ENCODE data around the gene TMEM19. TPM values are rescaled to one million over a fixed set of nuclear protein-coding genes. Genes with fewer than 3 reads are reported as not detected.
"Not testable (repeated sequence)": the region's sequence is repeated elsewhere in the genome, so short reads cannot be mapped to it uniquely, and the experiment has no call there.

The TMEM19 gene
- total RNA-seq, 1 donor from 2014 or later = 11.0 TPM

DNA sequence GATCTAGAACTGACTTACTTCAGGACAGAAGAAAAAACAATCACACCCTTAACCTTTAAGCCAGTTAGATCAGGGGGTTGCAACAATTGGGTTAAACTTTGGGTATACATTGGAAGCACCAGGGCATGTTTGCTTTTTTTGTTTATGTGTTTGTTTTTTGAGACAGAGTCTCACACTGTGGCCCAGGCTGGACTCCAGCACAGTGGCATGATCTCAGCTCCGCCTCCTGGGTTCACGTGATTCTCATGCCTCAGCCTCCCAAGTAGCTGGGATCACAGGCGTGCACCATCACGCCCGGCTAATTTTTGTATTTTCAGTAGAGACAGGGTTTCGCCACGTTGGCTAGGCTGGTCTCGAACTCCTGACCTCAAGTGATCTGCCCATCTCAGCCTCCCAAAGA lies 16.3 kb downstream of the TMEM19 start:
- intact Hi-C loops (cut with micrococcal nuclease); H3K9me3 Mint-ChIP-seq; DNase-seq (ENCODE audit: low spot score); H3K27ac Mint-ChIP-seq; H3K4me3 Mint-ChIP-seq (ENCODE audit: low read depth); H3K4me1 Mint-ChIP-seq (ENCODE audit: low read depth); H3K27me3 Mint-ChIP-seq (ENCODE audit: low read depth): not testable (repeated sequence)
- peaks cover 31% of the 10 kb centered on the region for H3K36me3 Mint-ChIP-seq (ENCODE audit: low read depth)

DNA sequence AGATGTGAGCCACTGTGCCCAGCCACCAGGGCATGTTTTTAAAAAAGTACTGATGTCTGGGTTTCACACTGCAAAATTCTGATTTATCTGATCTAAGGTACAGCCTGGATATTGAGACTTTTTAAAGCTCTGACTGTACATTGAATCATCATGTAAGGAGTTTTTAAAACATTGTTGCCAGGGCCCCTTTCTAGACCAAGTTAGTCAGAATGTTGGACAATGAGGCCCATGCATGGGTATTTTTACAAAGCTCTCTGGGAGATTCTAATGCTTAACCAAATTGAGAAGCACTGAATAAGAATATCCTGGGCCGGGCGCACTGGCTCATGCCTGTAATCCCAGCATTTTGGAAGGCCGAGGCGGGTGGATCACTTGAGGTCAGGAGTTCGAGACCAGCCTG lies 16.7 kb downstream of the TMEM19 start:
- intact Hi-C loops (cut with micrococcal nuclease) = no loop called here
- H3K4me1 Mint-ChIP-seq (ENCODE audit: low read depth) = peaks cover 1% of the 10 kb centered on the region
- no peaks in the 10 kb centered on the region for H3K9me3 Mint-ChIP-seq
- no peak for DNase-seq (ENCODE audit: low spot score)
- no peak overlapping the region for H3K27ac Mint-ChIP-seq
- H3K4me3 Mint-ChIP-seq (ENCODE audit: low read depth) = no peak overlapping the region
- peaks cover 27% of the 10 kb centered on the region for H3K36me3 Mint-ChIP-seq (ENCODE audit: low read depth)
- H3K27me3 Mint-ChIP-seq (ENCODE audit: low read depth) = no peaks in the 10 kb centered on the region

DNA sequence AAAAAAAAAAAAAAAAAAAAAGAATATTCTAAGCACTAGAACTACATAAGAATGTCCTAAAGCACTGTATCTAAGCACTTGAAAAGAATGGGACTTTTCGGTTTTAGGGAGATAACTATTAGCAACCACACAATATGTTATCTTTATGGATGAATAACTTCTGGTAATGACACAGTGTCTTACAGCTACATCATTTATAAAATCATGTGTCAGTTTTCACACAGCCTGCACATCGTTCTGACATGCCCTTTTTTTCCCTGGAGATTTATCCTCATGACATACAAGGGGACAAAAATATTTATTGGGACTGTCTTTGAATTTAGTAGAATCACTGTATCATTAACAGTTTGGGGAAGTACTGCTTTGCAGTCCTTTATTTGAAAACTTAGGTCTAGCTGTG lies 17.3 kb downstream of the TMEM19 start:
- Mint-ChIP-seq H3K9me3 (no peaks in the 10 kb centered on the region), H3K4me3 (ENCODE audit: low read depth) (no peak overlapping the region), H3K27ac (no peak overlapping the region), H3K27me3 (ENCODE audit: low read depth) (no peaks in the 10 kb centered on the region), H3K36me3 (ENCODE audit: low read depth) (peaks cover 21% of the 10 kb centered on the region), H3K4me1 (ENCODE audit: low read depth) (peaks cover 5% of the 10 kb centered on the region)
- DNase-seq (ENCODE audit: low spot score) = no peak
- intact Hi-C loops (cut with micrococcal nuclease) = no loop called here

DNA sequence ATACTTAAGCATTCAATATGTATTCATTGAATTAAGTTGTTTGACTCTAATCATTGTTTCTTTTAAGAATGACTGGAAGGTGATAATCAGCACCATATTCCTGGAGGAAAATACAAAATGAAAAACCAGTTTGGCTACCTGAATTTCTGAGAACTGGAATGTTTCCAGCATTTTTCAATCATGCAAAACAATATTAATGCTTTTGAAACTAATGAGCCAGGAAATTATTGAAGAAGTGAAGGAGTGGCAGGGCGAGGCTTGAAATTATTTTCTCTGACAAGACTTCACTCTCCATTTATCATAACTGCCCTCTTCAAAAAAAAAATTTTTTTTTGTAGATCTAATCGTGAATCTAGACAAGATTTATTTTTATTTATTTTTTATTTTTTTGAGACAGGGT lies 19.0 kb downstream of the TMEM19 start:
- no peaks in the 10 kb centered on the region for H3K27me3 Mint-ChIP-seq (ENCODE audit: low read depth)
- H3K36me3 Mint-ChIP-seq (ENCODE audit: low read depth) = peaks cover 5% of the 10 kb centered on the region
- no peaks in the 10 kb centered on the region for H3K9me3 Mint-ChIP-seq
- intact Hi-C loops (cut with micrococcal nuclease) = no loop called here
- H3K4me1 Mint-ChIP-seq (ENCODE audit: low read depth) = peaks cover 7% of the 10 kb centered on the region
- H3K27ac Mint-ChIP-seq = no peak overlapping the region
- H3K4me3 Mint-ChIP-seq (ENCODE audit: low read depth) = no peak overlapping the region
- no peak for DNase-seq (ENCODE audit: low spot score)

DNA sequence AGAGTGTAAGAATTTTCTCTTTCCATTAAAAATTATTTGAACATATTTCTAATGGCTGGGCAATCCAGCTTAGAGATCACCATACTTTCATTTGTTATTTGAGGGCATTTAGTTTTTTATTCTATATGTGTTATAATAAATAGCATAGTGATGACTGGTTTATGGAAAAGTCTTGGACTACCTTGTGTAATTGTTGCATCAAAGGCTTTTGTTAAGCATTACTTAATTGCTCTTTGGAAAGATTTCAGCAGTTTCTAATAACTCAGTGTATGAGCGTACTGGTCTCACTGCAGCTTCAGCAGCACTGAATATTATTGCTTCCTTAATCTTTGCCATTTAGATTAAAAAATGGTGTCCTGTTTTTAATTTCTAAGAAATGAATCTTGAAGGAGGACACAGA lies 22.8 kb downstream of the TMEM19 start:
- no peak for DNase-seq (ENCODE audit: low spot score)
- Mint-ChIP-seq H3K9me3 (peaks cover 20% of the 10 kb centered on the region), H3K27me3 (ENCODE audit: low read depth) (peaks cover 11% of the 10 kb centered on the region), H3K4me3 (ENCODE audit: low read depth) (no peak overlapping the region), H3K36me3 (ENCODE audit: low read depth) (no peaks in the 10 kb centered on the region), H3K27ac (no peak overlapping the region), H3K4me1 (ENCODE audit: low read depth) (peaks cover 6% of the 10 kb centered on the region)
- intact Hi-C loops (cut with micrococcal nuclease) = no loop called here

DNA sequence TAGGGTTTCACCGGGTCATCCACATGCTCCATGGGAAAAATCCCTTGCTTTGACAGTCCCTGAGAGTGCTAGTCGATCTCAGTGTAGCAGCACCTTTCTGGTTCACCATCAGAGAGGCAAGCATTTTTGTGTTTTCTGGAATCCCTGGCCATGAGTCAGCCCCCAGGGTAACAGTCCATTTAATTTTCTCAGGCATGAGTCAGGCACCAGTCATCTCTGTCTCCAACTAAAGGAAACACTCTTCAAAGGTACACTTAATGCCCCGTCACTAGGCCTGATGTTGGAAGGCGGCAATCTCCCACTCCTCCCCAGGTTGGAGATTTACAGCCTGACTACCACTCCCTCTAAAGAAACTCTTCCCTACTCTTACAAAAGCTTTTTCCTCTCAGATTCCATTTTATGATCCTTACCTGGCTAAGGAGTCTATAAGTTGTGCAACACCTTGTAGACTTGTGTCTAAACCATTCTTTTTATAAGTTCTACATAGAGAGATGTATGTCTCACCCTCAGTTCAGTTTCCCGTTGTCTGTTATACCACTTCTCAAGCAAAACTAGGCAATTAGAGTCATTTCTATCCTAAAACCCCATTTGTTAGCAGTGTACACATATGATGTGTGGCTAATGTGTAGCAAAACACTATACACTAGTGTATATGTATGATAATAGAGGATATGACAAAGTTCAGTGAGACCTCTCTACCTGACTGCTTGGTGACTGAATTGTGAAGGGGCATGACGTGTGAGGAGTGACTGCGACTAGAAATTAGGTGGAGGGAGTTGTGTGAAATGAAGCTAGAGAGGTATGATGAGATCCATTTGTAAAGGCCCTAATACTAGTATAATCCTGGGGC lies 24.6 kb downstream of the TMEM19 start:
- no peak for DNase-seq (ENCODE audit: low spot score)
- intact Hi-C loops (cut with micrococcal nuclease) = no loop called here
- Mint-ChIP-seq H3K27me3 (ENCODE audit: low read depth) (peaks cover 11% of the 10 kb centered on the region), H3K27ac (no peak overlapping the region), H3K36me3 (ENCODE audit: low read depth) (no peaks in the 10 kb centered on the region), H3K9me3 (peaks cover 24% of the 10 kb centered on the region), H3K4me1 (ENCODE audit: low read depth) (peaks cover 6% of the 10 kb centered on the region), H3K4me3 (ENCODE audit: low read depth) (no peak overlapping the region)

DNA sequence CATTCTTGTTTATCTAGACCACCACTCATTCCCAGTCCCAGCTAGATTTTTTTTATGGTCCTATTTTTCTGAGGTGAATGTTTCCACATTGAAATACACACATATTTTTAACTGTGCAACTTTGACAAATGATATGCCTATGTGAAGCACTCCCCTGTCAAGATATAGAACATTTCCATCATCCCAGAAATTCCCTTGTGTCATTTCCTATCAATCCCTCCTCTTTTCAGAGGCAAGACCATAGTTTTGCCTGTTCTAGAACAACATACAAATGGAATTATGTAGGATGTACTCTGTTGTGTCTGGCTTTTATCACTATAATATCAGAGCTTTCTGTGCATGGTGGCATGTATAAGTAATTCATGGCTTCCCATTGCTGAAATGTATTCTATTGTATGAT lies 32.7 kb downstream of the TMEM19 start:
- Mint-ChIP-seq H3K9me3 (peaks cover 8% of the 10 kb centered on the region), H3K27me3 (ENCODE audit: low read depth) (peaks cover 11% of the 10 kb centered on the region), H3K36me3 (ENCODE audit: low read depth) (no peaks in the 10 kb centered on the region), H3K4me3 (ENCODE audit: low read depth) (no peak overlapping the region), H3K27ac (no peak overlapping the region), H3K4me1 (ENCODE audit: low read depth) (no peaks in the 10 kb centered on the region)
- no peak for DNase-seq (ENCODE audit: low spot score)
- intact Hi-C loops (cut with micrococcal nuclease) = no loop called here

DNA sequence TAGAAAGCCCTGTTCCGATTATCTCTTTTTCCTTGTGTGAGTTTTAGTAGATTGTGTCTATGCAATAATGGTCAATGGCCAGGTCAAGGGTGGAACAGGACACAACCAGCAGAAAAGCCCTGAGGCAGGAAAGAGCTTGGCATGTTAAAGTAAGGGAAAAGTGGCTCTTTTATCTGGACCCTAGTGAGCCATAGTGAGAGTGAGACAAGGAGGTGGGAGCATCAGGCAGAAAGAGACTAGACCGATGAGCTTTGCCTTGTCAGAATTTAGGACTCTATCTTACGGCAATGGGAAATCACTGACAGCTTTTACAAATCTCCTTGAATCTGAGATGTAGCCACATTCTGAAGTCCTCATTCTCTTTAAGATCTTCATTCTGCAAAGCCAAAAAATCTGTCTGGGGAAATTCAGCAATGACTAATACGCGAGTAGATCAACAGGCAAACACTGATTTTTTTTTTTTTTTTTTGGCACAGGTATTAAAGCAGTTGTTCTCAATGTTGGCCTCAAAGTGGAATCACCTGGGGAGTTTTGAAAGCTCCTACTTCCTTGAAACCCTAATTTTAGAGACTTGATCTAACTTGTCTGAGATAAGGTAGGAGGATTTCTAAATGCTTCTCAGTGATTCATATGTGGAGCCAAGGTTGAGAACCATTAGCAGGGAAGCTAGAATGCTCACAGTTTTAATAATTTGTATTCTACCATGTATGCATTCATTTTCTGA lies 33.9 kb downstream of the TMEM19 start:
- Mint-ChIP-seq H3K4me1 (ENCODE audit: low read depth) (no peaks in the 10 kb centered on the region), H3K27me3 (ENCODE audit: low read depth) (peaks cover 11% of the 10 kb centered on the region), H3K36me3 (ENCODE audit: low read depth) (no peaks in the 10 kb centered on the region), H3K9me3 (peaks cover 3% of the 10 kb centered on the region), H3K4me3 (ENCODE audit: low read depth) (no peak overlapping the region), H3K27ac (no peak overlapping the region)
- intact Hi-C loops (cut with micrococcal nuclease) = no loop called here
- no peak for DNase-seq (ENCODE audit: low spot score)

DNA sequence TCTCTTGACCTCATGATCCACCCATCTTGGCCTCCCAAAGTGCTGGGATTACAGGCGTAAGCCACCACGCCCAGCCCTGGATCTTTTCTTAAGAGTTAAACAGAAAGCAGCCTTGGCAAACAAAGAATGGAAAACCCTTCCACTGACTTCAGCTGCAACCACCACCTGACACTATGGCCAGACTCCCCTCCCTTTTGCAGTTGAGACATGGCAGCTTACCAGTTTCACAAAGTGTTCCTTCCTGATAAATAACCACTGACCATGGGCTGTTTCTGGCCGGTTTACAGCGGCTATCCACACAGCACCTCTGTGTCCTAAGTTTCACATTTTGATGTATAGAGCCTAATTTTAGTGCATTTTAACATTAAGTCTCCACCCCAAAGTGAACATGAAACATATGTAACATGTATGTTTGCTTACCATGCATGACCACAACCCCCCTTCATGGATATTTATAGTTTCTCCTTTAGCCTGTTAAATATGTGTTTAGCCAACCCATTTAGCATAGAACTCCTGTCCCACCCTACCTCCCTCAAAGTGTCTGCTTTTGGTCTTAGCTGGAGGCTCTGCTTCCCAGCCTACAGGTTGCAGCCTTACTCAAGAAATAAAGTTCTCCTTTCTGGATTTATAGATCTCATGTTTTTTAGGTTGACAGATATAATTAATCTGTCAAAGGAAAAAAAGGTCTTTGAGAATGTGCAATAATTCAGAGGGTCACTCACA lies 36.1 kb downstream of the TMEM19 start:
- Mint-ChIP-seq H3K36me3 (ENCODE audit: low read depth) (no peaks in the 10 kb centered on the region), H3K4me3 (ENCODE audit: low read depth) (no peak overlapping the region), H3K27me3 (ENCODE audit: low read depth) (peaks cover 11% of the 10 kb centered on the region), H3K9me3 (no peaks in the 10 kb centered on the region), H3K27ac (no peak overlapping the region), H3K4me1 (ENCODE audit: low read depth) (no peaks in the 10 kb centered on the region)
- DNase-seq (ENCODE audit: low spot score) = no peak
- intact Hi-C loops (cut with micrococcal nuclease) = no loop called here

DNA sequence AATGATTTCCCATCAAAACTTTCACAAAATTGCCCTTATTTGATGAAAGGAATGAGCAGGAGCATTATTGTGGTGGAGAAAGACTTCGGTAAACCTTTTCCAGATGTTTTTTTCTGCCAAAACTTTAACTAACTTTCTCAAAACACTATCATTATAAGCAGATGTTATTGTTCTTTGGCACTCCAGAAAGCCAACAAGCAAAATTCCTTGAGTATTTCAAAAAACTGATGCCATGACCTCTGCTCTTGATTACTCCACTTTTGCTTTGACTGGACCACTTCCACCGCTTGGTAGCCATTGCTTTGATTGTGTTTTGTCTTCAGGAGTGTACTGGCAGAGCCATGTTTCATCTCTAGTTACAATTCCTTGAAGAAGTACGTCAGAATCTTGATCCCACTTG lies 39.1 kb downstream of the TMEM19 start:
- intact Hi-C loops (cut with micrococcal nuclease) = no loop called here
- Mint-ChIP-seq H3K36me3 (ENCODE audit: low read depth) (no peaks in the 10 kb centered on the region), H3K27ac (no peak overlapping the region), H3K4me1 (ENCODE audit: low read depth) (no peaks in the 10 kb centered on the region), H3K9me3 (no peaks in the 10 kb centered on the region), H3K27me3 (ENCODE audit: low read depth) (peaks cover 5% of the 10 kb centered on the region), H3K4me3 (ENCODE audit: low read depth) (no peak overlapping the region)
- no peak for DNase-seq (ENCODE audit: low spot score)

DNA sequence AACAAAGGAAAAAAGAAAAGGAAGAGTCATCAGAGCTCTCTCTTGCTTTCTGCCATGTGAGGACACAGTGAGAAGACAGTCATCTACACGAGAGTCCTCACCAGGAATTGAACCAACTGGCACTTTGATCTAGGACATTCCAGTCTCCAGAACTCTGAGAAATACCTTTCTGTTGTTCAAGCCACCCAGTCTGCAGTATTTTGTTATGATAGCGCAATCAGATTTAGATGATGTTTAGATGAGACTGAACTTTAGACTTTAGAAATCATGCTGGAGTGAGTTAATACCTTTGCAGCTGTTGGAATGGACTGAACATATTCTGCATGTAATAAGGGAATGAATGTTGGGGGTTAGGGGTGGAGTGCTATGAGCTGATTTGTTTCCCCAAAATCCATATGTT lies 40.7 kb downstream of the TMEM19 start:
- H3K27me3 Mint-ChIP-seq (ENCODE audit: low read depth) = peaks cover 5% of the 10 kb centered on the region
- H3K9me3 Mint-ChIP-seq = no peaks in the 10 kb centered on the region
- H3K4me1 Mint-ChIP-seq (ENCODE audit: low read depth) = no peaks in the 10 kb centered on the region
- no peak overlapping the region for H3K27ac Mint-ChIP-seq
- H3K4me3 Mint-ChIP-seq (ENCODE audit: low read depth) = no peak overlapping the region
- intact Hi-C loops (cut with micrococcal nuclease) = no loop called here
- H3K36me3 Mint-ChIP-seq (ENCODE audit: low read depth) = no peaks in the 10 kb centered on the region
- DNase-seq (ENCODE audit: low spot score) = no peak

DNA sequence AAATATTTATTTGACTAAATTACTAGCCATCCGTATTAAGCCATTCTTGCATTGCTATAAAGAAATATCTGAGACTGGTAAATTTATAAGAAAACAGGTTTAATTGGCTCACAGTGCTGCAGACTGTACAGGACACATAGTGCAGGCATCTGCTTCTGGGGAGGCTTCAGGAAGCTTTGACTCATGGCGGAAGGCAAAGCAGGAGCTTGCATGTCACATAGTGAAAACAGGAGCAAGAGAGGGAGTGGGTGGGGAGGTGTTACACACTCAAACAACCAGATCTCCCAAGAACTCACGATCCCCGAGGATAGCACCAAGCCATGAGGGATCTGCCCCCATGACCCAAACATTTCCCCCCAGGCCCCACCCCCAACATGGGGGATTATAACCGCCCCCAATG lies 42.1 kb downstream of the TMEM19 start:
- Mint-ChIP-seq H3K36me3 (ENCODE audit: low read depth) (no peaks in the 10 kb centered on the region), H3K9me3 (no peaks in the 10 kb centered on the region), H3K27me3 (ENCODE audit: low read depth) (peaks cover 5% of the 10 kb centered on the region), H3K4me3 (ENCODE audit: low read depth) (no peak overlapping the region), H3K27ac (no peak overlapping the region), H3K4me1 (ENCODE audit: low read depth) (no peaks in the 10 kb centered on the region)
- intact Hi-C loops (cut with micrococcal nuclease) = no loop called here
- DNase-seq (ENCODE audit: low spot score) = no peak

DNA sequence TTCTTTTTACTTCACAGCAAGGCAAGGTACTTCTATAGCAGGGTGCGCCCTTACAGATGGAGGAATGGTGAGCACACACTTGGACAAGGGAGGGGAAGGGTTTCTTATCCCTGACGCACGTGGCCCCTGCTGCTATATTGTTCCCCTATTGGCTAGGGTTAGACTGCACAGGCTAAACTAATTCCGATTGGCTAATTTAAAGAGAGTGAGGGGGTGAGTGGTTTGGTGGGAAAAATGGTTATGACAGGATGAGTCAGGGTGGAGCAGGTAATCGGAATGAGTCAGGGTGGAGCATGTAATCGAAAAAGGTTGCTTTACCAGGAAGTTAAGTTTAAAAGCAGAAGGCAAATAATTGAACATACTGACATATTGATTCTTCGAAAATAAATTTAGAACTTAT lies 45.1 kb downstream of the TMEM19 start:
- intact Hi-C loops (cut with micrococcal nuclease) = no loop called here
- H3K4me3 Mint-ChIP-seq (ENCODE audit: low read depth) = no peak overlapping the region
- no peaks in the 10 kb centered on the region for H3K4me1 Mint-ChIP-seq (ENCODE audit: low read depth)
- H3K27me3 Mint-ChIP-seq (ENCODE audit: low read depth) = peaks cover 2% of the 10 kb centered on the region
- H3K36me3 Mint-ChIP-seq (ENCODE audit: low read depth) = no peaks in the 10 kb centered on the region
- H3K9me3 Mint-ChIP-seq = no peaks in the 10 kb centered on the region
- H3K27ac Mint-ChIP-seq = no peak overlapping the region
- DNase-seq (ENCODE audit: low spot score) = no peak

Measured in activated T-helper 2 cell treated with anti-CD3 and anti-CD28 coated beads, Interferon-gamma antibody, Interleukin-2, Interleukin-4, amounts not matched to agents 10 μg/mL and 5 μg/mL and 100 μg/mL, durations not matched to agents 14 hours and 24 hours and 36 hours (primary cell).